ENCODE results near the gene PIP4K2C.
"Not testable (repeated sequence)": the region's sequence is repeated elsewhere in the genome, so short reads cannot be mapped to it uniquely, and the experiment has no call there.

Gene PIP4K2C

DNA sequence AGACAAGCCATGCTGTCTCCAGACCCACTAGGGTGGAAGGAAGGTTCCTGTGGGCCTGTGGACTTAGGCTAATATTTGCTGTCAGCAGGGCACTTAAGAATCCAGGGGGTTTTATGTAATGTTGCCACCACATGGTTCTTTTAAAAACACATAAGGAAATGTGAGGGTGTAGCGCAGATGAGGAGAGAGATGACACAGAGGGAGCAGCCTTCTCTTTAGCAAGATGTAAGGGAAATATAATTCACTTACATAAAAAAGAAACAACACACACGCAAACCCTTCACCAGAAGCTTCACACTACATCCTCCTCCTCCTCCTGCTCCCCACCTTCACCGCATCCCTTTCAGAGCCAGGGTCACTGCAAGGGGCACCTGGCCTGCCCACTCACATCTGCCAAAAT is 4.9 kb upstream of the PIP4K2C start:
- no peak for DNase-seq

DNA sequence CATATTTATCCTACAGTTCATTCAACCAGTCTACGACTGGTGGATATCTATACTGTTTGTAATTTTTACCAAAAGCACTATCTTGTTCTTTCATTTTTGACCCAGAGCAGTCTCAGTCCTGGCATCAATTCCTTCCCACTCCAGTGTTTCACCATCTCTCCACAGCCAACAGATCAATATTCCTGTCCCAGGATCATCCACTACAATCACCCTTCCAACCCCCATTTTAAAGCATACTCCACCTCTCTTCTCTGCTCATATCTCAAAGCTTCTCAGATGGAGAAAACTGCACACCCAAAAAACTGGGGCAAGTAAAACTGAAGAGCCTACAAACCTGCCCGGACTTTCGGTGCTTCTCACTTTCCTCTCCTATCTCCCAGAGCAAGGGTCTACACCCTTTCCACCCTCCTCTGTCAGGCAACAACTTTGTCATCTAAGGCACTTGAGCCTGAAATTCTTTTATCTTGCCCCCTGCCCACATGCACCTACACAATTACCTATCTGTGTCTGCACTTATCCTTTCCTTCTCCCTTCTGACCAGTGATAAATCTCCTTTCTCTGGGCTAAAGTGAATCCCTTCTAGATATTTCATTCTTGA is 4.1 kb upstream of the PIP4K2C start:
- DNase-seq = no peak

DNA sequence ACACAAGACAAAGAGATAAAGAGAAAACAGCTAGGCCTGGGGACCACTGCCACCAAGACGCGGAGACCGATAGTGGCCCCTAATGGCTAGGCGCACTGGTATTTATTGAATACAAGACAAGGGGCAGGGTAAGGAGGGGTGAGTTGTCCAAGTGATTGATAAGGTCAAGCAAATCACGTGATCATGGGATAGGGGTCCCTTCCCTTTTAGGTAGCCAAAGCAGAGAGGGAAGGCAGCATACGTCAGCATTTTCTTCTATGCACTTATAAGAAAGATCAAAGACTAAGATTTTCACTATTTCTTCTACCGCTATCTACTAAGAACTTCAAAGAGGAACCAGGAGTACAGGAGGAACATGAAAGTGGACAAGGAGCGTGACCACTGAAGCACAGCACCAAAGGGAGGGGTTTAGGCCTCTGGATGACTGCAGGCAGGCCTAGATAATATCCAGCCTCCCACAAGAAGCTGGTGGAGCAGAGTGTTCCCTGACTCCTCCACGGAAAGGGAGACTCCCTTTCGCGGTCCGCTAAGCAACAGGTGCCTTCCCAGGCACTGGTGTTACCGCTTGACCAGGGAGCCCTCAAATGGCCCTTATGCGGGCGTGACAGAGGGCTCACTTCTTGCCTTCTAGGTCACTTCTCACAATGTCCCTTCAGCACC is 1.9 kb upstream of the PIP4K2C start:
- DNase-seq = not testable (repeated sequence)

- no peak for DNase-seq
Observed at GRCh38 chr12:57590479-57590863, 521 bp upstream of the PIP4K2C start.

DNA sequence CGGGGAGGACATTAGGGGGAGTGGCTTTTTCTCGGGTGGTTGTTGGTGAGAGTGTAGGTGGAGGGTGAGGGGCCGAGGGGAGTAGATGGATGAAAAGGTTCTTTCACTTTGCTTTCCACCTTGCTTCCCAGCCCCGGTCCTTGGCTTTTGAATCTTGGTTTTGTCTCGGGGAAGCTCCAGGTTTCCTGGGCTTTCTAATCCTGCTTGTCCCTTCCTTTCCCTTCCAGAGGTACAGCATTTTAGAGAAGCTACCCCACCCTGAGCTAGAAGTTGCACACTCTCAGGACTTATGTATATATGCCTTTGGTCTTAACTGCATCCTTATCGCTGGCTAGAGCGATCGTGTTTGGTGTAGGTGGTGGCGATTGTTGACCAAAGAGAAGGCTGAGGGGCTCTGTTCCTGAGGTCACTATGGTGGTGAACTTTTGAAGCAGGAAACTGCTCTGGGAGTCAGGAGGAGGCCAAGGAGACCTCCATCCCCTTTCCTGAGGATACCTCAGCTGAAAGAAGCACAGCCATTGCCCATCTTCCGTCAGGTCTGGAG is 862 bp downstream of the PIP4K2C start:
- DNase-seq = no peak

DNA sequence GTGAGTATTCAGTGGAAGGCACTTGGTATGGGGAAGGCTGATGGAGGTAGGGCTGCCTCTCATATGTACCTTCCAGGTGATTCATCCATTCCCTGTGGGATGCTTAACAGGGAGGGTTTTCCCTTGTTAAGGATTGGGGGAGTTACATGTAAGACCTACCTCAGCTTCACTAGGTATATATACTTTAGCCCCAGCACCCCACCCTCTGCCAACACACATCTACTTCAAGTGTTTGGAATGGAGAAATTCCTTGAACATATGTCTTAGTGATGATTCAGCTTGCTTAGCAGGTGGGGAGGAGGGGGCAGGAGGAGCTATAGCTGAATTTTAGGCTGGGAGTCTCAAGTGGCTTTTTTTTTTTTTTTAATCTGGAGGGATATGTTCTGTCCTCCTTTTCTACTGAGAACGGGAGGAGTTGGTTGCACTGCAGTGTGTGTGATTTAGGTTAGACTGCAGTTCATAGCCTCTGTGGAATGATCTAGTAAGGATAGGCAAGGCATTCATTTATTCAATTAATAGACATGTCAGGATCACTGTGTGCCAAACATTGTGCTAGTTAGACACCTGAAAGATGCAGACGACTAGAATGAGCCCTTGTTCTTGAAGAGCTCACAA is 1.7 kb downstream of the PIP4K2C start:
- DNase-seq = no peak

GRCh38 chr12:57593187-57593586 is 2.2 kb downstream of the PIP4K2C start:
- DNase-seq = no peak

- DNase-seq = no peak
Observed at GRCh38 chr12:57600395-57600794, 9.4 kb downstream of the PIP4K2C start.

DNA sequence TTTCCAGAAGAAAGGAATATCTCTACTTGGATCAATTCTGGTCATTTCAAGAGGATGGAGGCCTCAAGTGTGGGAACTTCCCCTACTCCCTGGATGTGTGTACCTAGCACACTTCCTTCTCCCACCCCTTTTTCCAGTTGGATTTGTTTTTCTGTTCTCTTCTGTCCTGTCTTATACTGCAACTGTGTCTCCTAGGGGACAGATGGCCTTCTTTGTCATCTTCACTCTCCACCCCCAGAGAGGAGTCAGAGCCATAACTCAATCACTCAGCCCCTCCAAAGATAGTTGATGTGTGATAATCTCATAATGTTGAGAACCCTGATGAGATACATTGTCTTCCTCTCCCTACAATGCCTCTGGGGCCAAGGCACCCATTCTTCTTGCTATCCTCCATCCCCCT is 11.6 kb downstream of the PIP4K2C start:
- no peak for DNase-seq

GRCh38 chr12:57603324-57603723 is 12.3 kb downstream of the PIP4K2C start:
- DNase-seq = no peak

DNA sequence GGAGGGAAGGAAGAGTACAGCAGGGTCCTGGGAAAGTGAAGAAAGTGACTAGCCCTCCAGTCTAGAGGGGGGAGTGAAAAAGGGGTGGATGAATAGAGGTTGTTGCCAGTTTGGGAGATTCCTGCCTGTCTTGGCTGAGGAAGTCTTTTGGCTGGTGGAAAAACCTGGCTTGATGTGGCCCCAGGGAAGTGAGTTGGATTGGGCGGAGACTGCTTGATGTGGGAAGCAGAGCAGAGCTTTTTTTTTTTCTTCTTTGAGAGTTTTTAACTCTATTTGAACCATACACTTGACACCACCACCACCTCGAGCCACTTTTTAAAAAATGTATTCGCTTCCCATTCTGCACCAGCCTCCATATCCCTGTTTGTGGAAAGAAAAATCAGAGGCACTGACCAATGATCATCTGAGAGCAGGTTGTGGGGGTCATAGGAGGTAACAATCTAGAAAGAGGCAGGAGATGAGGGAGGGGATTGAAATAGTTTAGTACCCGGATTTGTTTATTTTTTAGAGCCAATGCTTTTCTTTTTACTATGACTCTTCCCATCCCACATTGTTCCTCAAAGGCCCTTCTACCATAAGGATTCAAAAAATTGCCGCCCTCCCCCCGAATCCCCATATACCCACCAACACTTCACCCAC is 12.9 kb downstream of the PIP4K2C start:
- DNase-seq = no peak

DNA sequence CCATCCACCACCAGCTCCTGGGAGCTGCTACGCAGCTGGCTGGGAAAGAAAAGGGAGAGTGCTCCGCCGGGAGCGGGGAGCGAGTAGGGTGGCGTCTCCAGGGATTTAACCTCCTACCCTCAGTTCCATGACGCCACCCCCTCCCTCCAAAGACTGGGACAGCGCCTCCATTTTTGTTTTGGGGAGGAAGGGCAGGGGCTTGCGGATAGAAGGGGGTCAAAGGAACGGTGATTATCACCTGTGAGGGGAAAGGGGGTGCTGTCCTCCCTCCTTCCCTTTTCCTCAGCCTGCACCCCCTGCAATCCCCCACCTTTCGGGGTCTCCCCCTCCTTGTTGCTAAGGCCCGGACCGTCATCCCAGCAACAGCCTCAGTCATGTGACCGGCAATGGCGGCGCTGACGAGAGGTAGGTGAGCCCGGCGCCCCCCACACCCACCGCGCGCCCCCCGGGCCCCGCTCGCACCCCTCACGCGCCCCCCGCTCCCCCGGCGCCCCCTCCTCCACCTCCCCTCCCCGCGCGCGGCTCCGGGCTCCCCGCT is 13.5 kb downstream of the PIP4K2C start, which contains the start of gene DTX3:
DTX3 (plus strand) TSS at position 371 of the 538 bp plus-strand sequence. CDS start 1,694 bp downstream, outside the sequence.
- DNase-seq = no peak

- DNase-seq = no peak
Observed at GRCh38 chr12:57604992-57605810, 14.2 kb downstream of the PIP4K2C start.

- no peak for DNase-seq
Observed at GRCh38 chr12:57605811-57606311, 14.9 kb downstream of the PIP4K2C start.

DNA sequence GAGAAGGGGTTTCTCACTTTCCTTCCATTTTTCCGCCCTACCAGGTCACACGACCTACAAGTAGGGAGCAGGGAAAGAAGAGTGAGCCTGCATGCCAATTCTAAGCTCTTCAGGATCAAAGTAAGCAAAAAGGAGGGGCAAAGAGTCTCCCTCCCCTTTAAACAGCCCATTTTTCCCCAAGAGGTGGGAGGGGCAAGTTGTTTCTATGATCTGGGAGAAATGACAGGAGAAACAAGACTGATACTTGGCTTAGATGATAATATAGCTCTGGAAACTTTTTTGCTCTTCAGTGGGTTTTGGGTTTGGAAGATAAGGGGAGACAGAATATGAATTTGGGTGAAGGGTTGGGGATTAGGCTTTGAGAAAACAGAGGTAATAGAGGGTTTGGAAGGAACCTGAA is 15.4 kb downstream of the PIP4K2C start:
- DNase-seq = no peak

GRCh38 chr12:57606821-57607220 is 15.8 kb downstream of the PIP4K2C start:
- DNase-seq = no peak

DNA sequence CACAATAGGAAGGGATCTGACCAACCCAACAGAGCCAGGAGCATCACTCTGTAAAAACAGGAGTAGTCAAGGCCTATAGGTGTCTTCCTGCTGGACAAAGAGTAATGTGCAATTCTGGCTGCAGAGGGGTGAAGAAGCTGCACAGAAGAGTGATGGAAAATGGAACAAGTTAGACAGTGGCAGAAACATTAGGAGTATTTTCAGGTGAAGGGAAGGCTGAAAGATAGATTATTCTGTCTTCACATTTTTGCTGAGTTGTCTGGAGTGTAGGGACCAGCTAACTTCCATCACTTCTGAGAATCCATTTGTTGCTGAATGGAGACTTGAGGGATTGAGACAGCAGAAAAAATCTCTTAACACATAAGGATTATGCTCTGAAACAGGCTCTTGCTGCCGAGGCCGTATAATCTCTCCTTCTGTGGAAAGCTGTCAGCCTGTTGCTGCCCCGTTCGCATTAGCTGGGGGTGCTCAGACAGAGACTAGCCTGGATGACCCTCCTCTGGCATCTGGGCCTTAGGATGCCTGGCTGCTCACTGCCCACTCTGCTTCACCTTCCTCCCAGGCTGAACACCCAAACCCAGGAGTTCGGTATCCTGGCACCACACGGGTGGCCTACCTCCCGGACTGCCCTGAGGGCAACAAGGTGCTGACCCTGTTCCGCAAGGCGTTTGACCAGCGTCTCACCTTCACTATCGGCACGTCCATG is 17.1 kb downstream of the PIP4K2C start:
- DNase-seq = no peak

DNA sequence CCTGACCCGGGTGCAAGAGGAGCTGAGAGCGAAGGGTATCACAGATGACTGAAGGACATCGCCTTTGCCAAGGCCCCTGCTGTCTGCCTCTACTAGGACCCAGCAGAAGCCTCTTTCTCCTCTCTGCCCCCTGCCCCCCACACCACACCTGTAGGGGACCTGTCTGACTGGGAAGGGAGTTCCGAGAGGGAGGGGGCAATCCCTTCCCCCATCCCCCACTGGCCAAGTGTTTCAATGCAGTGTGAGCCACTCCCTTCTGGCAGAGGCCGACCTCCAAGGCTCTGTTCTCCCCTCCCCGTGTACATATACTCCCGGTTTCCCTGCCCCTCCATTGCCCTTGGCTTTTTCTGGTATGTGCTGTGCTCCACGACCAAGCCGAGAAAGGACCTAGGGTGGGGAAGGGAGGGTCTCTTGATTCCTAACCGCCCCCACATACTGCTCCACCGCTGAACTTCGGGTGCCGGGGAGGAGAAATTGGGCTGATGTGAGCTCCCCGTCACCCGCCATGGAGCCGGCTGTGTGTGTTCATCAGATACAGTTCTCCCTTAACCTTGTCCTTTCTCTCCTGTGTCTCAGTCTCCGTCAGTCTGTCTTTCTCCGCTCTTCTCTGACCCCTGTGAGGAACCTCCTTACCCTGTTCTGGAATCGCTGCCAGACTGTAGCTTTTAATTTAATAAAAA is 18.2 kb downstream of the PIP4K2C start:
- no peak for DNase-seq

DNA sequence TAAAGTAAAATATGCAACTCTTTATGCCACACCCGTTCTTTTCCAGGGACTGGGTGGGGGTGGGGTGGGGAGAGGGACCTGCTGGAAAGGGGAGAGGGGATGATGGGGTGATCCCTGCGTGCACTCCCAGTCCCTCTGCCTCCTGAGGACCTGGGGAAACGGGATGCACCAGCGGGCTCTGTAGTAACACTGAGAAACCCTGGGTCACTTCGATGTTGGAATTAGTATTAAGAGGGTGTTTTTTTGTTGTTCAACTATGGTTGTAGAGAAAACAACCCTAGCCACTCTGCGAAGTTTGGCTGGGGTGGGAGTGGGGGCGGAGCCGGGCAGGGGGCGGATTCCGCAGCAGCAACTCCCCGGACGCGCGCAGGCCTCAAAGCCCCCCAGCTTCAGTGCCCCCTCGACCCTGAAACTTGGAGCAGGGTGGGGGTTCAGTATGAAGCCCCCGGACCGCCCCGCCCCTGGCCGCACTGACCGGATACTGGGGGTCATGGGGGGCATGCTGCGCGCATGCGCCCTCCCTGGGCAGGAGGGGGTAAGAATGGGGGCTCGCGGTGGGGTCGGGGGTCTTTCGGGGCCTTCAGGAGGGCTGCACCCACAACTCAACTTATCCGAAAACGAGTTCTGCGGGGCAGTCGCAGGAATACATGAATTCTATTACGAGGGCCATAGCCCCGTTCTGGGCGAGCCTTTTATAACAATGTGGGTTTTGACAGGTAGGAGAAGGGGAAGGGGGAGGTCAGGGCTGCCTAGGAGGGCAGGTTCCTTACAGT is 19.0 kb downstream of the PIP4K2C start:
- DNase-seq = no peak

DNA sequence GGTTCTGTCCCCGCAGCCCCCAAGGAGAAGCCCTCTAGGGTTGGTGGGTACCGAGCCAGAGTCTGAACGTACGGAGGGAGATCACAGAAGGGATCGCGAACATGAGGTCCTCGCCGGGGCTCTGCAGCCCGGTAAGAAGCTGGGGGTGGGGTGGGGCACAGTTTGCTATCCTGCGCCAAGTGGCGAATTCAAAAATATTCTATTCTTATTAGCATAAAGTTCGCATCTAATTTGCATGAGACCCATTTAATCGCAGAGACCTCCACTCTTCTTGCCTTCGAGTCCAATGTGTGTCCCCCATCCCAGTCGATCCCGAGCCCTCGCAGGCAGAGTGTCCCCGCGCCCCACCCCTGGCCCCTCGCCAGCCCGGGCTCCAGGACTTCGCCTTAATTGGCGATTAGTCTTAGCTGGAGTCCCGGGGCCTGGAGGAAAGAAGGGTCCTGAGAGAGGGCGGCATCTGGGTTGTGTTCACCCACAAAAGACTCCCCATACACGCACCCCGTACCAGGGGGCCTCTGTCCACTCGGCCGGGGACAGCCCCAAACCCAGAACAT is 19.6 kb downstream of the PIP4K2C start:
- no peak for DNase-seq

Data from NCI-H1436 treated with DMSO at 0.1 percent for 48 hours (cell line).